ENCODE measurements around the gene KCNMB3. TPM values are rescaled to one million over a fixed set of nuclear protein-coding genes. Genes with fewer than 3 reads are reported as not detected.

The KCNMB3 gene
- total RNA-seq, 1 donor = 1.8 TPM

GRCh38 chr3:179269152-179269707, 18.3 kb upstream of the KCNMB3 start:
- no peaks in the 10 kb centered on the region for H3K79me2 ChIP-seq (ENCODE audit: insufficient read depth, low read length)
- H3K27me3 ChIP-seq (ENCODE audit: insufficient read depth, low read length) = no peaks in the 10 kb centered on the region
- no peak overlapping the region for H3K27ac ChIP-seq (ENCODE audit: low read depth, low read length)
- no peak overlapping the region for H3K4me3 ChIP-seq (ENCODE audit: insufficient read depth, low read length)
- H3K4me1 ChIP-seq (ENCODE audit: insufficient read depth, low read length) = no peaks in the 10 kb centered on the region
- no peaks in the 10 kb centered on the region for H4K20me1 ChIP-seq (ENCODE audit: insufficient read depth, low read length)
- no peaks in the 10 kb centered on the region for H3K9me3 ChIP-seq (ENCODE audit: low read depth, low read length)
- H2AFZ ChIP-seq (ENCODE audit: low read length) = no peak overlapping the region
- H3K4me2 ChIP-seq (ENCODE audit: insufficient read depth, low read length) = no peak overlapping the region
- TF ChIP-seq CTCF (IDR thresholded peaks at IDR 0.05; ENCODE audit: extremely low read depth, low read depth, low read length) = no peak
- no peak for DNase-seq (ENCODE audit: insufficient read length, low spot score, missing footprints)
- H3K36me3 ChIP-seq (ENCODE audit: insufficient read depth, low read length) = no peaks in the 10 kb centered on the region

GRCh38 chr3:179268400-179269051, 17.6 kb upstream of the KCNMB3 start:
- no peaks in the 10 kb centered on the region for H3K4me1 ChIP-seq (ENCODE audit: insufficient read depth, low read length)
- no peaks in the 10 kb centered on the region for H3K27me3 ChIP-seq (ENCODE audit: insufficient read depth, low read length)
- no peak for TF ChIP-seq CTCF (IDR thresholded peaks at IDR 0.05; ENCODE audit: extremely low read depth, low read depth, low read length)
- no peaks in the 10 kb centered on the region for H3K9me3 ChIP-seq (ENCODE audit: low read depth, low read length)
- no peak overlapping the region for H3K4me2 ChIP-seq (ENCODE audit: insufficient read depth, low read length)
- no peak overlapping the region for H3K4me3 ChIP-seq (ENCODE audit: insufficient read depth, low read length)
- no peaks in the 10 kb centered on the region for H3K79me2 ChIP-seq (ENCODE audit: insufficient read depth, low read length)
- DNase-seq (ENCODE audit: insufficient read length, low spot score, missing footprints) = no peak
- H4K20me1 ChIP-seq (ENCODE audit: insufficient read depth, low read length) = no peaks in the 10 kb centered on the region
- no peak overlapping the region for H3K27ac ChIP-seq (ENCODE audit: low read depth, low read length)
- H2AFZ ChIP-seq (ENCODE audit: low read length) = no peak overlapping the region
- H3K36me3 ChIP-seq (ENCODE audit: insufficient read depth, low read length) = no peaks in the 10 kb centered on the region

GRCh38 chr3:179266701-179267211, 15.8 kb upstream of the KCNMB3 start:
- H3K4me3 ChIP-seq (ENCODE audit: insufficient read depth, low read length) = no peak overlapping the region
- no peaks in the 10 kb centered on the region for H3K36me3 ChIP-seq (ENCODE audit: insufficient read depth, low read length)
- H3K79me2 ChIP-seq (ENCODE audit: insufficient read depth, low read length) = no peaks in the 10 kb centered on the region
- H4K20me1 ChIP-seq (ENCODE audit: insufficient read depth, low read length) = no peaks in the 10 kb centered on the region
- H3K4me2 ChIP-seq (ENCODE audit: insufficient read depth, low read length) = no peak overlapping the region
- H3K4me1 ChIP-seq (ENCODE audit: insufficient read depth, low read length) = no peaks in the 10 kb centered on the region
- no peak for DNase-seq (ENCODE audit: insufficient read length, low spot score, missing footprints)
- H2AFZ ChIP-seq (ENCODE audit: low read length) = no peak overlapping the region
- no peak overlapping the region for H3K27ac ChIP-seq (ENCODE audit: low read depth, low read length)
- H3K27me3 ChIP-seq (ENCODE audit: insufficient read depth, low read length) = no peaks in the 10 kb centered on the region
- no peak for TF ChIP-seq CTCF (IDR thresholded peaks at IDR 0.05; ENCODE audit: extremely low read depth, low read depth, low read length)
- H3K9me3 ChIP-seq (ENCODE audit: low read depth, low read length) = no peaks in the 10 kb centered on the region

GRCh38 chr3:179265875-179266274, 15.0 kb upstream of the KCNMB3 start:
- H3K4me3 ChIP-seq (ENCODE audit: insufficient read depth, low read length) = no peak overlapping the region
- no peaks in the 10 kb centered on the region for H3K36me3 ChIP-seq (ENCODE audit: insufficient read depth, low read length)
- H3K9me3 ChIP-seq (ENCODE audit: low read depth, low read length) = no peaks in the 10 kb centered on the region
- H3K4me2 ChIP-seq (ENCODE audit: insufficient read depth, low read length) = no peak overlapping the region
- no peak overlapping the region for H2AFZ ChIP-seq (ENCODE audit: low read length)
- no peaks in the 10 kb centered on the region for H4K20me1 ChIP-seq (ENCODE audit: insufficient read depth, low read length)
- no peaks in the 10 kb centered on the region for H3K4me1 ChIP-seq (ENCODE audit: insufficient read depth, low read length)
- H3K27me3 ChIP-seq (ENCODE audit: insufficient read depth, low read length) = no peaks in the 10 kb centered on the region
- no peak for TF ChIP-seq CTCF (IDR thresholded peaks at IDR 0.05; ENCODE audit: extremely low read depth, low read depth, low read length)
- H3K79me2 ChIP-seq (ENCODE audit: insufficient read depth, low read length) = no peaks in the 10 kb centered on the region
- DNase-seq (ENCODE audit: insufficient read length, low spot score, missing footprints) = no peak
- H3K27ac ChIP-seq (ENCODE audit: low read depth, low read length) = no peak overlapping the region
